Renal cortical epithelial cell (primary cell): ENCODE measurements around the gene CLOCK. TPM values are rescaled to one million over a fixed set of nuclear protein-coding genes. Genes with fewer than 3 reads are reported as not detected.

ENCODE experiments used
- DNase-seq: peaks from one replicate; pipeline ENCODE4 v3.0.0-alpha.2; 2011; ENCODE audit warnings: low read depth
- total RNA-seq: library from RNA; depleted of rRNA; stranded (reverse); fragments of >200 nt; gene quantifications from 2 replicates; pipeline ENCODE4 v1.2.3, GENCODE V29; 2014

CLOCK gene
- total RNA-seq, 1 donor from 2014 or later = 25.6 TPM

- DNase-seq = no peak
These were observed 63.4 kb downstream of the CLOCK start for GRCh38 chr4:55483315-55483714.

DNA sequence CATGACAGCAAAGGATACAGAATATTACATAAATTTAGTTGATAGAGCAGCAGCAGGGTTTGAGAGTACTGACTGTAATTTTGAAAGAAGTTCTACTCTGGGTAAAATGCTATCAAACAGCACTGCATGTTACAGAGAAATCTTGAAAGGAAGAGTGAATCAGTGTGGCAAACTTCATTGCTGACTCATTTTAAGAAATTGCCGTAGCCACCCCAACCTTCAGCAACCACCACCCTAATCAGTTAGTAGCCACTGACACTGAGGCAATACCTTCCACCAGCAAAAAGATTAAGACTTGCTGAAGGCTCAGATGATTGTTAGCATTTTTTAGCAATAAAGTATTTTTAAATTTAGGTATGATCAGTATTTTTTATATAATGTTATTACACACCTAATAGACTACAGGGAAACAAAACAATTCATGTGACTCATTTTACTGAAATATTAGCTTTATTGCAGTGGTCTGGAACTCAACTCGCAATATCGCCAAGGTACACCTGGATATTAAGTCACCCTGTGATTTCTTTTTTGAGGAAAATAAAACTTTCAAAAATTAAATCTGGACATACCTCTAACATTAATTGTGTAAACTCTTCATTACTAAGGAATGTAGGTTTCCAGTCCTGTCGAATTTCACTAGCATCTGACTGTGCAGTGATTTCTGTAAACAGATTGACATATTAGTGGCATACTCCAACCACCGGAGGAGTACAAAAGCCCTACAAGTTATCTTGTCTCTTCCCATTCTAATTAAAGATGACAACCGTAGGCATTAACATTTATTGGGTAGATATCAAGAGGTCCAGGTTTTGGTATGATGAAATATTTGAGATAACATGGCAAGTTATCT, 71.1 kb downstream of the CLOCK start:
- DNase-seq = peak; percentile 62

DNA sequence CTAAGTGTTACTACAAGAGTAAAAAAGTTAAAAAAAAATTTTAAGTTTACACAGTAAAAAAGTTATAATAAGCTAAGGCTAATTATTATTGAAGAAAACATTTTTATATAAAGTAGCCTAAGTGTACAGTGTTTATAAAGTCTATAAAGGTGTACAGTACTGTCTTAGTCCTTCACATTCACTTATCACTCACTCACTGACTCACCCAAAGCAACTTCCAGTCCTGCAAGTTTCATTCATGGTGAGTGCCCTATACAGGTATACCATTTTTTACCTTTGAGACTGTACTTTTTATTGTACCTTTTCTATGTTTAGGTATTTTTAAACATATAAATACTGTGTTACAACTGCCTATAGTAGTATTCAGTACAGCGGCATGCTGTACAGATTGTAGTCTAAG, 76.7 kb downstream of the CLOCK start:
- DNase-seq = no peak

DNA sequence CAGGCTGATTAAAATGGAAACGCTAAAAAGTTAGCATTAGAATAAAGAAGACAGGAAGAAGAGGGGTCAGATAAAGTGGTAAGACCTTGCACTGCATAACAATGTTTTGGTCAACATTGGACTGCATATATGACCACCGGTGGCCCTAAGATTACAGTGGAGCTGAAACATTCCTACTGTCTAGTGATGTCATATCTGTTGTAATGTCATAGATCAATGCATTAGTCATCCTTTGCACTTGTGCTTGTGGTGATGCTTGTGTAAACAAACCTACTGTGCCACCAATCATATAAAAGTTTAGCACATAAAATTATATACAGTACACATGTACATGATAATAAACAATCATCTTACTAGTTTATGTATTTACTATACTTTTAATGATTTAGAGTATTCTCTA, 78.0 kb downstream of the CLOCK start:
- DNase-seq = peak; percentile 61

DNA sequence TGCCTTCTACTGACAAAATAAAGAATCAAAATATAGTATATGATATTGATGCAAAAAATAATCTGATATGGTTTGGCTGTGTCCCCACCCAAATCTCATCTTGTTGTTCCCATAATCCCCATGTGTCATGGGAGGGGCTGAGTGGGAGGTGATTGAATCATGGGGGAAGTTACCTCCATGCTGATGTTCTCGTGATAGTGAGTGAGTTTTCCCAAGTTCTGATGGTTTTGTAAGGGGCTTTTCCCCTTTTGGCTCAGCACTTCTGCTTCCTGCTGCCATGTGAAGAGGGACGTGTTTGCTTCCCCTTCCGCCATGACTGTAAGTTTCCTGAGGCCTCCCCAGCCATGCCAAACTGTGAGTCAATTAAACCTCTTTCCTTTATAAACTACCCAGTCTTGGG, 80.7 kb downstream of the CLOCK start:
- DNase-seq = no peak

GRCh38 chr4:55458611-55459010, 88.1 kb downstream of the CLOCK start:
- DNase-seq = no peak

GRCh38 chr4:55458164-55458563, 88.5 kb downstream of the CLOCK start:
- DNase-seq = no peak

DNA sequence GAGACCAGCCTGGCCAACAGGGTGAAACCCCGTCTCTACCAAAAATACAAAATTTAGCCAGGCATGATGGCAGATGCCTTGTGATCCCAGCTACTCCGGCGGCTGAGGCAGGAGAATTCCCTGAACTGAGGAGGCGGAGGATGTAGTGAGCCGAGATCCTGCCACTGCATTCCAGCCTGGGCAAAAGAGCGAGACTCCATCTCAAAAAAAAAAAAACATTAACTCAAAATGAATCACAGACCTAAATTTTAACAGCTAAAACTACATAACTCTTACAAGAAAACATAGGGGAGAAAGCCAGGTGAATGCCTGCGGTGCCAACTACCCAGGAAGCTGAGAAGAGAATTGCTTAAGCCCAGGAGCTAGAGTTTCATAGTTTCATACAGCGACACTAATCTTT, 96.1 kb downstream of the CLOCK start:
- peak; percentile 49 for DNase-seq

DNA sequence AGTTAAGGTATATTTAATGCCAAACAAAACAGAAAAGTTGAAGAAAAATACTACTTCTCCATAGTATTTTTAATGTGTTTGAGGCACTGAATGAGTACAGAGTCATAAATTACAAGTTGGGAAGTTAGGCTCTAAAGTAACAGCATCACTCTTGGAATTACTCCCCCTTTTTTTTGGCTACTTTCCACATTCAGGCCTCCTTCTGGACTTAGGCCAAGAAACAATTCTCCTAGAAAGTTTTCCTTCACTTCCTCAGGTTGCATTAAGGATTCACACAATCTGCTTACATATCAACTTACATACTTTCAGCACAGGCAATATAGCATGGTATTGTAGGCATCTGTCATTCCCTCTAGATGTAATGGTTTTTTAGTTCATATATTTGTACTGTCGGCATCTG, 98.9 kb downstream of the CLOCK start:
- DNase-seq = peak; percentile 28

DNA sequence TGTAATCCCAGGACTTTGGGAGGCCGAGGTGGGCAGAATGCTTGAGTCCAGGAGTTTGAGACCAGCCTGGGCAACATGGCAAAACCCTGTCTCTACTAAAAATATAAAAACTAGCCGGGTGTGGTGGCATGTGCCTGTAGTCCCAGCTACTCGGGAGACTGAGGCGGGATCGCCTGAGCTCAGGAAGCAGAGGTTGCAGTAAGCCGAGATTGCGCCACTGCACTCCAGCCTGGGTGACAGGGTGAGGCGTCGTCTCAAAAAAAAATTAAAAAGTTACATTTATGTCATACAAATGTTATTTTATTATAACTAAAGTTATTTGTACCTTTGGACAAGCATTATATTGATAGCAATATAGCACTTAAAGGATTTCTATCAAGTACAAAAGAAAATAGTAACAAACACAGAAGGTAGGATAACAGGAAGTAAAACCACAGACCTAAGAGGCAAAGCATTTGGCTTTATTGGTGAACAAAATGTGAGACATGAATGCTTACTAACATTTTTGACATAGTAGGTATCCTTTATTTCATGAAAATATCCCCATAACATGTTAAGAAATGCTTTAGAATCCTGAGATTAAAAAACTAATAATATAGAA, 99.5 kb downstream of the CLOCK start:
- no peak for DNase-seq

DNA sequence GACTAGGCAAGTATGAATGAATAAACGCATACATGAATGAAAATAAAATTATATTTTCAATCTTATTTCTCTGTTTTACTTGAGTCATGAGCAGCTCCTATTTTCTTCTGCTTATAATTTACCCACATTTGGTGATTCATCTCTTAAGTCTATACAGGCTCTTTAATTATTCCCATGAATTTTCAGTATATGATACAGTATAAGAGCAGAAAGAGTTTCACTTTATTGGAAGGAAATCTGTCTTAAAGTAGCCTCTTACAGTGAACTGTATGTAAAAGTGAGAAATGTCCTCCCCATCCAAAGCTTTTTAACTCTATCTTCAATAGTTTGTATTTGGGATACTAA, 100.2 kb downstream of the CLOCK start:
- no peak for DNase-seq

DNA sequence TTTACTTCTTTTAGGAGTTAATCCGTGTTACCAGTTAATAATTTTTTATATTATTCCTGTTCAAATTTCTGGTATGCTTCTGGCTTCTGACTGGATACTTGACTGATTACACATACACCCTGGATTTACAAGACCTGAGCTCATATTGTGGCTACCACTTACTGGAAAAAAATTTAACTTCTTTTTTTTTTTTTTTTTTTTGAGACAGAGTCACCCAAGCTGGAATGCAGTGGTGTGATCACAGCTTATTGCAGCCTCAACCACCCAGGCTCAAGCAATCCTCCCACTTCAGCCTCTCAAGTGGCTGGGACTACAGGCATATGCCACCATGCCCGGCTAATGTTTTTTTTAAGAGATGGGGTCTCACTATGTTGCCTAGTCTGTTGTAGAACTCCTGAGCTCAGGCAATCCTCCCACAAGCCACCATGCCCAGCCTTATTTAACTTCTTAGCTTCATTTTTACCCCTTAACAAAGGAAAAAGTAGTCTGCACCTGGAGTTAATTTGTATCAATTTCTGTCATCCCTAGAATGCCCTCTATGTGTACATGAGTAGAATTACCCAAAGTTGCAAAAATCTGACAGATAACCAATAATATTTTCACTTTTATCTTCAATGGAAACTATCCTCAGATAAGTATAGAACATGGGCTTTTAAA, 100.7 kb downstream of the CLOCK start:
- DNase-seq = peak; percentile 48

GRCh38 chr4:55444827-55445226, 101.9 kb downstream of the CLOCK start:
- DNase-seq = peak; percentile 30

DNA sequence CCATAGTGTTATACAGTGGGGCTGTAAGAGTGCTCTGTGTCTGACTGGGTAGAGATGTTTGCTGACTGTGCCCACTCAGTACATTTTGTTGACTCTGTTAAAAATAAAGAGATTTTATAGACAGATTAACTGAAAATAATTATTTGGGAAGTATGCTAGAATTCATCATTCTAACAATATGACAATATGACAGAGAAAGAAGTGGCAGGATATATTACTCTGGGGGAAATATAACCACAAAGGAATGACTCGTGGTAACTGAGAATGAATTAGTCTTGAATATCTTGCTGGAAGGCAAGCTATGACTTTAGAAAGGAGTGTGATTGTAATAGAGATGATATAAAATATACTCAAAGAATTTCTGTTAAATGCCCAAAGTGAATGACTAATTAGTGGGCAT, 104.2 kb downstream of the CLOCK start:
- DNase-seq = peak; percentile 12

DNA sequence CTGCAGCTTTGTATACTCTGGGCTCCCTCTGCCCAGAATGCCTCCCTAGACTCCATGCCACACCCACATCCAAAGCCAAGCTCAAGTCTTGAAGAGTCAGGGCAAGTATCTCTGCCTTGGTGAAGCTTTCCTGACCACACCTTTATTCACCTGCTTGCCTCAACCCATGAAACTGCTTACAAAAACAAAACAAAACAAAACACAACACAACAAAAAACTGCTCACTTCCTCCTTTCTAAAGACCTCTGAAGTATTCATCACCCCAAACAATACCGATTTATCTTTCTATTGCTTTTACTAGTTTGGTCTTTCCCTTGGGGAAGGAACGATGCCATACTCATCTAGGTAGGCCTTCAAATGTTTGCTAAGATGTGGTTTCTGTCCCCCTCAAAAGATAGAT, 105.9 kb downstream of the CLOCK start:
- no peak for DNase-seq

GRCh38 chr4:55439023-55439422, 107.7 kb downstream of the CLOCK start:
- no peak for DNase-seq

- DNase-seq = no peak
These were observed 108.4 kb downstream of the CLOCK start for GRCh38 chr4:55438314-55438713.

- no peak for DNase-seq
These were observed 108.9 kb downstream of the CLOCK start for GRCh38 chr4:55437823-55438222.

DNA sequence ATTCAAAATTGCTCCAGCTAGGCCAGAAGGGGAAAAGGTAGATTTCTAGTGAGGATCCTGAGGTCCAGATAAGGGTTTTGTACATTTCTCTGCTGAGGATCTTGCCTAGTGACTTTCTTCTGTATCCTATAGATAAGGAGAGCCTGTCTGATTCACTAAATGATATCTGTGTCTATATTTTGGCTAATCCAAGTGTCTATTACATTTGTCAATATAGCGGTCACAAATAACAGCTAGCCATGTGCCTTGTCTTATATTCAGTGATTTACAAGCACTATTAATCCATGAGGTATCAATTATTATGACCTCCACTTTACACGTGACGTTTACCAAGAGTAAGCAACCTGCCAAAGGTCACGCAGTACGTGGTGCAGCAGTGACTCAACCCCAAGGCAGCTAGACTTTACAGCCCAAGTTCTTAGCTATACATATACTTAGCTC, 109.3 kb downstream of the CLOCK start:
- DNase-seq = no peak

- peak; percentile 28 for DNase-seq
These were observed 111.4 kb downstream of the CLOCK start for GRCh38 chr4:55435141-55435841.

DNA sequence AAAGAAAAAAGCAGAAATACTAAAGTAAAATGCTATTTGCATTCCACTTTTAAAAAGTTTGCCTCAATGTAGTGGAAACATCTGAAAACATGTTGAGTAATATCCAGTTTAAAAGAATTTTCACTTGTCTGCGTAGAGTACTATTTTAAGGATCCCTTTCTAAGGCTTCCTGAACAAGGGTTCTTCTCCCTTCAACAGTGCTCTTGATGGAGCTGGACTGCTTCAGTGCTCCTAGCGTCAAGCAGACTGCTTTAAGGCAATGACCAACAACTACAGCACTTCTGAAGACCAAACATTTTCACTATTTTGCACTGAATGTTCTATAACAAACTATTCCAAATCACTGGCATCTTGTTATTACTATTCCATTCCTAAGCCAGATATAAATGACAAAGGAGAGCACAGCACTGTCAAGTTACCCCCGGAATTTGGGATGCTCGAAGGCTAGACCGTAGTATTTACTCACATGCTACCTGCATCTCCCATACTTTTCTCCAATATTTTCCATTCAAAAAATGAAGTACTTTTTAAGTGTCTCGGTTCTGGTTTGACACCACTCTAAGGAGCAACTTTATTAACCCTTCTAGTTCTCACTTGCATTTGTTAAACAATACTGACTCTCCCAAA, 114.9 kb downstream of the CLOCK start:
- no peak for DNase-seq

- no peak for DNase-seq
These were observed 121.9 kb downstream of the CLOCK start for GRCh38 chr4:55424791-55425190.
